KBM-7 (cell line): ENCODE measurements around the gene DRGX.

Experiments
- DNase-seq: peaks from one replicate; pipeline ENCODE4 v3.0.0-alpha.2; 2015
- in situ Hi-C: fragments of 300-500 bp; cut with MboI; formaldehyde crosslinking; loops from 2 replicates; pipeline ENCODE4 v1.14.3; 2020; ENCODE audit warnings: low sequenced_read_pairs, low pct_unique_long_range_greater_than_20kb, mixed read lengths

Gene DRGX

GRCh38 chr10:49365675-49366415 lies 30.0 kb downstream of the DRGX start:
- in situ Hi-C loops = no loop called here
- no peak for DNase-seq

DNA sequence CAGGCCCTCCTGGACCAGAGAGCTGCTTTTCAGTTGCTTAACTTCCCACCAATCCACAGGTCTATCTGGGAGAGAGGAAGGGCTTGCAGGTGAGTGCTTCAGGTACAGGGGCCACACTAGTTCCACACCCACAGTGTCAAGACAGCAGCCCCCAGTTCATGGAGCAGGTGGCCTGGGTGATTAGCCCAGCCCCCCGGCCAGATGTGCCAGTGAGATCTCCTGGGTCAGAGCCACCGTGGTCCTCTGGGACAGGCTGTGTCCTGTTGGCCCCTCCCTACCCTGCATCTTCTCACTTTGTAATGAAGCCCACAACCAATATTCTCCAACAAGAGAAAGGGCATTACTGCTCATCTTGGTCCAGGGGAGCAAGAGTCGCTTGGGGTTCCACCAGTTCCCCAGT lies 30.6 kb downstream of the DRGX start:
- in situ Hi-C loops = no loop called here
- no peak for DNase-seq

DNA sequence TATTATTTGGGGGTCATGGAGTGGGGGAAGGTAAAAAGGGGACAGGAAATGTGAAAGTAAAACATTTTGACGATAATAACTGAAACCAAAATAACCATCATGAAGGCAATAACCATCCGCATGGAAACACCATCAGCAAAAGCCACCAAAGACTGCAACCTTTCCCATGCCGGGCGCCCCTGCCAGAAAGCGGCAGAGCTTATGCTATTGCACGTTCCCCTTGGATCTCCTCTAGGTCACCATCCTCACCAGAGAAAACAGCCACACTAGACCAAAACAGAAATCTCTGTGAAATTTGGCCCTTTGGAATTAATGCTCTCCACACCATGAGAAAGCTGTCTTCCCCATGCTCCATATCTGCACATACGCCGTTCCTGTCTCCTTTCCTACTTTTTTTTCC lies 31.1 kb downstream of the DRGX start:
- no peak for DNase-seq
- in situ Hi-C loops = no loop called here

GRCh38 chr10:49364051-49364450 lies 31.8 kb downstream of the DRGX start:
- in situ Hi-C loops = no loop called here
- no peak for DNase-seq

DNA sequence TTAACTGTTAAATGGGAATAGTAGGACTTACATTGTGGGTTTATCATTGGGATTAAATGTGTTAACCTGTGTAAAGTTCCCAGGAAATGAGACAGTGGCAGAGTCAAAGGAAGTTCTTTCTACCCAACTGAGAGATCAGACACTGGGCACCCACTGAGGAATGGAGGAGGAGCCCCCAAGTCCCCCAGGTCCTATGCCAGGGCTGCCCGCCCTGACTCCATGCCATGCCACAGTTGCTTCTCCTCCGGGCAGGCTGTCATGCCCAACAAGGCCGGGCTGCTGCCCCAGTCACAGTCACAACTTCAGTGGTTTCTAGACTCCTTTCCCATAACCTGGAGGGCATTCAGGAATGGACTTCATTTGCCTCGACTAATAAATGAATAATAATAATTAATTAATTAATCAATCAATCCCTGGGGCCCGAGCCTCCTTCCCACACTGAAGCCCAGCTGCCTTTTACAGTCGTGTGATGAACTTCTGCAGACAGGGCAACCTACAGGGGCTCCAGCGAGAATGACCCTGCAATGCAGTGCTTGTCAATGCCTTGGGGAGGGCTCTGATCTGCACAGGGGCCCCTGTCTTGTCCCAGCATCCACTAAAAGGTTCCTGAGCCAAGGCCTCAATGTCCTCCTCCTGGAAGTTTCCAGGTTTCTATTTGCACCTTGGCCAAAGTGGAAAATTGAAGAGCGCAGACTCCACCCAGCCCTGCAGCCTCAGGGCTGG lies 32.4 kb downstream of the DRGX start:
- DNase-seq = no peak
- in situ Hi-C loops = no loop called here

DNA sequence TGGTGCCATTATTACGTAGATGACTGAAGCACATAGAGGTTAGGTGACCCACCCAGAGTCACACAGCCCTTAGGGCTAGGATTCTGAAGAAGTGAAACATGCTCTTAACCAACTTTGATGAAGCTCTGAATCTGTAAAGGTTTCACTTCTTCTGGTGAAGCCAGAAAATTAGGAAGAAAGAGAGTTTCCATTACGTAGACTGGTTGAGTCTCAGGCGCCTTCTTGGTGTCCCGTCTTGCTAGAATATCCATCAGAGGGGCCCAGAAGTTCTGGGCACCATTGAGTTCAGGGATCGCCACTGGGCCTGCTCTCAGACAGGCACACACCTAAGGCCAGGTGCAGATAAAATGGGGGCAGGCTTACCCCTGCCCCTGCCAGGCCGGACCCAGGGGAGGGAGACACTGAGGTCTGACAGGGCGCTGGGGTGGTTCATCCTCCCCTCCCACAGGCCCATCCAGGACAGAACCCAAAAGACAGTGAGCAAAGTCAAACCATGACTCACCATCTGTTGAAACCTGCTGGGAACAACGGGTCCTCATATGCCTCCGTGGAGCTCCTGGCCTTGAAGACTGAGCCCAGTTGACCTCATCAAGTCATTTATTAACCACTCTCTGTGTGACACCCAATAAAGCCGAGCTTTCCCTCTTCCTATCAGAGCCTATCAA lies 33.2 kb downstream of the DRGX start:
- DNase-seq = no peak
- in situ Hi-C loops = no loop called here

DNA sequence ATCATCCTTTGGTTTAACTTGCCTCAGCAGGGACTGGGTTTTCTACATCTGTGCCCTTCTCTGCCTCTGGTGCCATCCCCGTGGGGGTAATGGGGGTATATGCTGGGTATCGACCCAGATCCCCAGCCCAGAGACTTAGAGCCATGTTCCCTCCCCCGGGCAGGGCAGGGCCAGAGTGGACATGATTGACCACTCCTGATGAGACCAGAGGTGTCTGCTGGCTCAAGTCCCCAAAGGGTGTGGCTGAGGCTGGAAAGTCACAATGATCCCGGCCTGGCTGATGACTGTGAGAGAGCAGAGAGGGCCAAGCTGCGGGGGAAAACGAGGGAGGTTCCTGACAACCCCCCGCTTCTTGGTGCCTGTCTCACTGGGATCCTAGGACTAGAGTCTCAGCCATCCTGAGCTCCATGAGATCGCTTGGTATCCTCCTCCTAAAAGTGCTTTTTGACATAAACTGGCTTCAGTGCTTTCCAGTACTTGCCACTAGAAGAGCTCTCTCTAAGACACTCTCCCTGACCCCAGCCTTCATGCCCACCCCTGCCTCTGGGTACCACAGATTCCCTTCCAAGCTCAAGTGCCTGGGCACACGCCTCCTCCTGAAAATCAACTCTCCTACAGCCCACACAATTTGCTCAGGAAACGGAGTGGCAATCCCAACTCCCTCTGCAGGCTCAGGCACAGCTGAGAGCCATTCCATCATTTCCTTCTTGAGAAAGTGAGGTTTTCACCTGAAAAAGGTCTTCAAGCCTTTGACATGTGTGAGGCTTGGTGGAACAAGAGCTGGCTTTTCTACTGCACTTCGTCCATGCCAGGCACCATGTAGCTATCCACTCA lies 33.9 kb downstream of the DRGX start:
- in situ Hi-C loops = no loop called here

GRCh38 chr10:49361178-49361554 lies 34.7 kb downstream of the DRGX start:
- no peak for DNase-seq
- in situ Hi-C loops = no loop called here

More for the DNA sequence above, 33.9 kb downstream of the DRGX start:
- no peak for DNase-seq

DNA sequence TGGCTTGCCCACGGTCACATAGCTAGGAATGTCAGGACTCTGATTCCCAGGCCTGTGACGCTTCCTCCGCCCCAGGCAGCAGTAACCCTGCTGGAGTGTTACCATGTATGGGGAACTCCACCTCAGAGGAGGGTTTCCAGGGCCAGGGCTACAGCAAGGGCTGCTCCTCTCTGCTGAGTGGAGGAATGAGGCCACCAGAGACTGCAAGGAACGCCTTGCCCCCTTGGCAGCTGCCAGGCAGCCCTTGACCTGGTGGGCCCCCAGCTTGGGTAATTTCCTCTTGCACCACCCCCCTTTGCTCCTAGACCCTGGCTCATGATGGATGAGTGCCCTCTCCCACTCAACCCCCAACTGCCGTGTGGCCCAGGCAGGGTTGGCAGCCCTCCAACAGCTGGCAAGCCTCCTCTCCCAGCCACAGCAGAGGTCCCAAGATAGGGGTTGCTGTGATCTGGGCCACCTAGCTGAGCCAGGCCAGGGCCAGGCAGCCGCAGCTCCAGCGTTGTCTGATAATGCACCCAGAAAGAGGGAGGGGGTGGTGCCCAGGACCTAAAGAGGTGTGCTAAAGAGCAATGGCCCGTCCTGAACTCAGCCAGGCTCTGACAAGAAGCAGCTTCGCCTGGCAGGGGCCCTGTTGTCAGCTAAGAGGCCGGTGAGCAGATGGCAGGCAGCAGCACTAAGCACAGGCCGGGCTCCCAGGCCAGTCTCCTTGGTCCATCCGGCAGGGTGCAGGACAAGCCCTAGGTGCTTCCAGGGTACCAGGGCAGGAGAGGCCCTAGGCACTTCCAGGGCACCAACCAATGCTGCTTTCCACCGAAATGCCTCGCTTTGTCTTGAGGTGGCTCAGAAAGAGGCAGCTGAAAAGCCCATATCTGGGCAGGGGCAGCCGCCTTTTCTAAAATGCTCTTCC lies 35.4 kb downstream of the DRGX start:
- in situ Hi-C loops = no loop called here
- DNase-seq = no peak

GRCh38 chr10:49359349-49360270 lies 36.3 kb downstream of the DRGX start:
- no peak for DNase-seq

GRCh38 chr10:49357910-49358309 lies 38.0 kb downstream of the DRGX start:
- in situ Hi-C loops = no loop called here
- no peak for DNase-seq

More at GRCh38 chr10:49359349-49360270, 36.3 kb downstream of the DRGX start:
- in situ Hi-C loops = no loop called here

- DNase-seq = no peak
- in situ Hi-C loops = no loop called here
Observed at GRCh38 chr10:49356944-49357343, 38.9 kb downstream of the DRGX start.

DNA sequence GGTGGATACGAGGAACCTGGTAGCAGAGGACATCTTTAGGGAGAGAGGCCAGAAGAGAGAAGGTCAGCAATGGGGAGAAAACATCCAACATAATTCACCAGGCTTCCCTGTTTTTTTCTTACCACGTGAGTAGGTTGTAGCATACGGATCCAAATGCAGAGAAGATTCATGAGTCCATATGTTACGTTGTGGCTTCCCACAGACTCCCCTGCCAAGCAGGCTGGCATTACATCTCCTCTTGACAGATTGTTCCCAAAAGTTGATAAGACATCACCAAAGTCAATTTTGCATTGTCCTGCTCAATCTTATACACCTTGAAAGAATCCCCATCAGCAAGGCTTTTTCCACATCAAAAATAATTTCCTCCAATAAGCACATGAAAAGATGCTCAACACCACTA lies 39.7 kb downstream of the DRGX start:
- in situ Hi-C loops = no loop called here
- no peak for DNase-seq

DNA sequence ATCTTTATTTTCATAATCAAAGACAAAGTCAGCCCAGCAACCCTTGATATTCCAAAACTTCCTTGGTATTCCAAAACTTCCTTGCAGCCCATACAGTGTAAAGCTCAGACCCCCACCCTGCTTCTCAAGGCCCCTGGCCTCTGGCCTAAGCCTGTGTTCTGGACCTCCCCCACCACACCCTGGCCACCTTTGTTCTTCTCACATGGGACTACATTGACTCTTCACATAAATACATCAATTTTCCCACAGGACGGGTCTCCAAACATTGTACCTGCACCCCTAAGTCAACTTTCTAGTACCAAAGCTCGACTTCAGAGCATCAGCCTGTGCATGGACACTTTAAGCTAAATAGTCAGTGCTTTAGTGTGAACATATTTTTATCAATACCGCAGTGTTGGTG lies 40.7 kb downstream of the DRGX start:
- DNase-seq = no peak
- in situ Hi-C loops = no loop called here

DNA sequence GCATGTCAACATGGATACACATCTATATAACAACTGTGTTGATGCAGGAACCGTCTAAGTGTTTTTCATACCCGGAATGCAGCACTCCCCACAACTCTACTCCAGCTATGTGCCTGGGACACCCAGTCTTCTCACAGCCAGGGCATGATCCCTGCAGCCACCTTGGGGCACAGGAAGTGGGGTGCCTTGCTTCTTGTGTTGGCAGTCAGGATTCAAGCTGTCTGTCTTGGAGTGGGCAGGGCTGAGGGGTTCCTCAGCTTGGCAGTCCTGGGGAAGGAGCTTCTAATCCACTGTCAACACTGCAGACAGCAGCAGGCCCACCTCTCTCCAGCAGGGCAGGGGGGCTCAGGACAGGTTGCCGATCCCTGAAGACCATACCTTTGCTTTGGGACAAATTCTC lies 41.3 kb downstream of the DRGX start:
- in situ Hi-C loops = no loop called here

GRCh38 chr10:49353895-49354566 lies 41.9 kb downstream of the DRGX start:
- no peak for DNase-seq
- in situ Hi-C loops = no loop called here

More for the DNA sequence above, 41.3 kb downstream of the DRGX start:
- no peak for DNase-seq
